ENCODE measurements around the gene RASL11A.

- TF ChIP-seq, protein P1, sequence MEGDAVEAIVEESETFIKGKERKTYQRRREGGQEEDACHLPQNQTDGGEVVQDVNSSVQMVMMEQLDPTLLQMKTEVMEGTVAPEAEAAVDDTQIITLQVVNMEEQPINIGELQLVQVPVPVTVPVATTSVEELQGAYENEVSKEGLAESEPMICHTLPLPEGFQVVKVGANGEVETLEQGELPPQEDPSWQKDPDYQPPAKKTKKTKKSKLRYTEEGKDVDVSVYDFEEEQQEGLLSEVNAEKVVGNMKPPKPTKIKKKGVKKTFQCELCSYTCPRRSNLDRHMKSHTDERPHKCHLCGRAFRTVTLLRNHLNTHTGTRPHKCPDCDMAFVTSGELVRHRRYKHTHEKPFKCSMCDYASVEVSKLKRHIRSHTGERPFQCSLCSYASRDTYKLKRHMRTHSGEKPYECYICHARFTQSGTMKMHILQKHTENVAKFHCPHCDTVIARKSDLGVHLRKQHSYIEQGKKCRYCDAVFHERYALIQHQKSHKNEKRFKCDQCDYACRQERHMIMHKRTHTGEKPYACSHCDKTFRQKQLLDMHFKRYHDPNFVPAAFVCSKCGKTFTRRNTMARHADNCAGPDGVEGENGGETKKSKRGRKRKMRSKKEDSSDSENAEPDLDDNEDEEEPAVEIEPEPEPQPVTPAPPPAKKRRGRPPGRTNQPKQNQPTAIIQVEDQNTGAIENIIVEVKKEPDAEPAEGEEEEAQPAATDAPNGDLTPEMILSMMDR (conservative IDR thresholded peaks at IDR 0.05; ENCODE audit: low read length): no peak
- TF ChIP-seq EZH2phosphoT487 (IDR thresholded peaks at IDR 0.05; ENCODE audit: borderline replicate concordance): no peak
Measured at GRCh38 chr13:27309401-27309958, 38.9 kb downstream of the RASL11A start.
